GM23248 (cell line): ENCODE measurements around the gene IRF1. TPM values are rescaled to one million over a fixed set of nuclear protein-coding genes. Genes with fewer than 3 reads are reported as not detected.

ENCODE experiments used
- DNase-seq: peaks from one replicate; pipeline ENCODE4 v3.0.0-alpha.2; 2015
- H2AFZ ChIP-seq: fragments of 200-600 bp; sonication (generic); 2 replicates; pipeline ENCODE4 v1.6.1; 2016; ENCODE audit warnings: antibody characterized with exemption
- H3F3A ChIP-seq: fragments of 200-600 bp; sonication (generic); 2 replicates; pipeline ENCODE4 v1.6.1; 2016; ENCODE audit warnings: mild to moderate bottlenecking, antibody characterized with exemption, mixed run types; ENCODE audit not compliant: insufficient read depth
- H3K27ac ChIP-seq: fragments of 200-600 bp; sonication (generic); 2 replicates; pipeline ENCODE4 v1.5.1; 2016; ENCODE audit warnings: mild to moderate bottlenecking
- H3K27me3 ChIP-seq: fragments of 200-600 bp; sonication (generic); replicated peaks from 2 replicates; pipeline ENCODE4 v1.6.1; 2016; ENCODE audit warnings: mild to moderate bottlenecking; ENCODE audit not compliant: insufficient read depth
- H3K36me3 ChIP-seq: fragments of 200-600 bp; sonication (generic); 2 replicates; pipeline ENCODE4 v1.6.1; 2016; ENCODE audit warnings: low read depth, mild to moderate bottlenecking
- H3K4me1 ChIP-seq: fragments of 200-600 bp; sonication (generic); 2 replicates; pipeline ENCODE4 v1.6.1; 2016; ENCODE audit warnings: mild to moderate bottlenecking; ENCODE audit not compliant: insufficient read depth
- H3K4me2 ChIP-seq: fragments of 200-600 bp; sonication (generic); one replicate; pipeline ENCODE4 v1.6.1; 2016; ENCODE audit warnings: mild to moderate bottlenecking; ENCODE audit not compliant: unreplicated experiment
- H3K4me3 ChIP-seq: fragments of 200-600 bp; sonication (generic); 2 replicates; pipeline ENCODE4 v1.5.1; 2016; ENCODE audit warnings: mild to moderate bottlenecking
- H3K79me2 ChIP-seq: fragments of 200-600 bp; sonication (generic); 2 replicates; pipeline ENCODE4 v1.6.1; 2016; ENCODE audit warnings: mild to moderate bottlenecking; ENCODE audit not compliant: insufficient read depth
- H3K9ac ChIP-seq: fragments of 200-600 bp; sonication (generic); 2 replicates; pipeline ENCODE4 v1.6.1; 2016; ENCODE audit warnings: mild to moderate bottlenecking
- H3K9me2 ChIP-seq: fragments of 200-600 bp; sonication (generic); 2 replicates; pipeline ENCODE4 v1.6.1; 2016; ENCODE audit warnings: mixed run types, mild to moderate bottlenecking, moderate library complexity; ENCODE audit not compliant: insufficient read depth
- H3K9me3 ChIP-seq: fragments of 200-600 bp; sonication (generic); one replicate; pipeline ENCODE4 v1.6.1; 2017; ENCODE audit warnings: low read depth
- H4K20me1 ChIP-seq: fragments of 200-600 bp; sonication (generic); 2 replicates; pipeline ENCODE4 v1.6.0; 2016; ENCODE audit not compliant: insufficient read depth
- EZH2 ChIP-seq: fragments of 200-600 bp; sonication (generic); IDR thresholded peaks from 2 replicates; pipeline ENCODE4 v1.6.1; 2018; ENCODE audit warnings: antibody characterized with exemption, mild to moderate bottlenecking; ENCODE audit not compliant: insufficient read depth, poor library complexity, severe bottlenecking
- EZH2phosphoT487 ChIP-seq: fragments of 200-600 bp; sonication (generic); IDR thresholded peaks from 2 replicates; pipeline ENCODE4 v1.6.1; 2018; ENCODE audit warnings: antibody characterized with exemption, moderate library complexity, mild to moderate bottlenecking, low read depth; ENCODE audit not compliant: insufficient read depth
- WGBS, 2 experiments: methylation state at CpG; one replicate each; pipeline ENCODE4 v1.1.6; 2015 to 2017; ENCODE audit warnings: low lambda C conversion rate in 2 of 2, low coverage in 1 of 2; ENCODE audit errors: missing lambda C conversion rate in 2 of 2; 5-methylcytosine and 5-hydroxymethylcytosine counted together
- in situ Hi-C: fragments of 300-500 bp; cut with MboI; formaldehyde crosslinking; loops from 2 replicates; pipeline ENCODE4 v1.15.0; 2020
- polyA plus RNA-seq: library from polyadenylated mRNA; unstranded; fragments of >200 nt; fragmentation: Nextera tagmentation; extraction: Ambion mirVana; gene quantifications from 2 replicates; pipeline ENCODE4 v1.2.1, GENCODE V29; 2016
- total RNA-seq: library from RNA; depleted of rRNA; stranded (reverse); fragments of >200 nt; shearing (Covaris generic); gene quantifications from 2 replicates; pipeline ENCODE4 v1.2.3, GENCODE V29; 2014

IRF1 gene
- total and polyA plus RNA-seq, 2 experiments from 2014 or later, result 6.2 to 22.2 TPM

GRCh38 chr5:132451387-132451786 lies 39.2 kb downstream of the IRF1 start:
- in situ Hi-C loops, result no loop called here
- WGBS, 2 experiments, result 83 to 85% methylated on average over 8 of the region's 8 CpGs
- no peaks in the 10 kb centered on the region for H3K9me2 ChIP-seq

GRCh38 chr5:132449060-132449459 lies 41.5 kb downstream of the IRF1 start:
- H2AFZ ChIP-seq, result no peak overlapping the region
- H3F3A ChIP-seq, result 0 out of 2 replicates have a peak, but pooled peaks cover 5% of the 10 kb centered on the region
- no peak overlapping the region for H3K4me3 ChIP-seq
- no peaks in the 10 kb centered on the region for H3K9me2 ChIP-seq
- no peak for DNase-seq
- peaks cover 8% of the 10 kb centered on the region for H3K4me1 ChIP-seq
- H3K79me2 ChIP-seq, result no peaks in the 10 kb centered on the region
- in situ Hi-C loops, result no loop called here
- no peaks in the 10 kb centered on the region for H4K20me1 ChIP-seq
- no peak overlapping the region for H3K4me2 ChIP-seq
- no peaks in the 10 kb centered on the region for H3K27me3 ChIP-seq
- no peak overlapping the region for H3K9ac ChIP-seq
- H3K9me3 ChIP-seq, result no peaks in the 10 kb centered on the region
- no peak for TF ChIP-seq EZH2
- TF ChIP-seq EZH2phosphoT487, result no peak
- 40 to 68% methylated on average over 1 of the region's 1 CpG for WGBS, 2 experiments
- no peak overlapping the region for H3K27ac ChIP-seq
- no peaks in the 10 kb centered on the region for H3K36me3 ChIP-seq

More at GRCh38 chr5:132451387-132451786, 39.2 kb downstream of the IRF1 start:
- Histone ChIP-seq H3K4me2 (no peak overlapping the region), H3K27me3 (no peaks in the 10 kb centered on the region), H4K20me1 (no peaks in the 10 kb centered on the region), H3K9ac (no peak overlapping the region), H3K9me3 (no peaks in the 10 kb centered on the region), H3K79me2 (no peaks in the 10 kb centered on the region), H3K4me3 (no peak overlapping the region), H3K4me1 (peaks cover 17% of the 10 kb centered on the region), H2AFZ (no peak overlapping the region), H3K27ac (no peak overlapping the region), H3K36me3 (no peaks in the 10 kb centered on the region), H3F3A (peaks cover 9% of the 10 kb centered on the region)
- no peak for DNase-seq
- TF ChIP-seq EZH2 (no peak), EZH2phosphoT487 (no peak)

GRCh38 chr5:132447196-132447595 lies 43.4 kb downstream of the IRF1 start:
- Histone ChIP-seq H4K20me1 (no peaks in the 10 kb centered on the region), H3K27me3 (no peaks in the 10 kb centered on the region), H3F3A (0 out of 2 replicates have a peak, but pooled peaks cover 5% of the 10 kb centered on the region), H3K27ac (no peak overlapping the region), H3K9me2 (no peaks in the 10 kb centered on the region), H2AFZ (no peak overlapping the region), H3K36me3 (no peaks in the 10 kb centered on the region), H3K9me3 (no peaks in the 10 kb centered on the region), H3K4me1 (peaks cover 8% of the 10 kb centered on the region), H3K4me2 (no peak overlapping the region), H3K79me2 (no peaks in the 10 kb centered on the region), H3K9ac (no peak overlapping the region), H3K4me3 (no peak overlapping the region)
- TF ChIP-seq EZH2phosphoT487 (no peak), EZH2 (no peak)
- in situ Hi-C loops, result no loop called here
- no peak for DNase-seq
- 100% methylated on average over 2 of the region's 2 CpGs for WGBS, 2 experiments

GRCh38 chr5:132446621-132447020 lies 44.0 kb downstream of the IRF1 start:
- no peaks in the 10 kb centered on the region for H3K9me3 ChIP-seq
- no peaks in the 10 kb centered on the region for H3K36me3 ChIP-seq
- no peak overlapping the region for H3K4me3 ChIP-seq
- peak overlapping the region; percentile 42 for H3K4me2 ChIP-seq
- 0 out of 2 replicates have a peak, but pooled peaks cover 5% of the 10 kb centered on the region for H3F3A ChIP-seq
- WGBS, 2 experiments, result 46 to 56% methylated on average over 6 of the region's 6 CpGs
- peaks cover 8% of the 10 kb centered on the region for H3K4me1 ChIP-seq
- H3K9ac ChIP-seq, result 0 out of 2 replicates have a peak overlapping the region, but pooled peaks have one; percentile 11
- H3K27ac ChIP-seq, result peak overlapping the region; percentile 48
- H2AFZ ChIP-seq, result no peak overlapping the region
- in situ Hi-C loops, result no loop called here
- H3K79me2 ChIP-seq, result no peaks in the 10 kb centered on the region
- H4K20me1 ChIP-seq, result no peaks in the 10 kb centered on the region
- peak; percentile 89 for DNase-seq
- H3K27me3 ChIP-seq, result no peaks in the 10 kb centered on the region
- TF ChIP-seq EZH2phosphoT487 (no peak), EZH2 (no peak)
- H3K9me2 ChIP-seq, result no peaks in the 10 kb centered on the region

- no peak for TF ChIP-seq EZH2
- no peak for TF ChIP-seq EZH2phosphoT487
- peaks cover 8% of the 10 kb centered on the region for H3K4me1 ChIP-seq
- 0 out of 2 replicates have a peak overlapping the region, but pooled peaks have one; percentile 11 for H3K9ac ChIP-seq
- no peaks in the 10 kb centered on the region for H3K9me2 ChIP-seq
- peak overlapping the region; percentile 48 for H3K27ac ChIP-seq
- WGBS, 2 experiments, result 59 to 67% methylated on average over 3 of the region's 3 CpGs
- DNase-seq, result no peak
- no peak overlapping the region for H3K4me3 ChIP-seq
- in situ Hi-C loops, result no loop called here
- H3K4me2 ChIP-seq, result no peak overlapping the region
- no peaks in the 10 kb centered on the region for H3K9me3 ChIP-seq
- H3F3A ChIP-seq, result 0 out of 2 replicates have a peak, but pooled peaks cover 5% of the 10 kb centered on the region
- H4K20me1 ChIP-seq, result no peaks in the 10 kb centered on the region
- H3K36me3 ChIP-seq, result no peaks in the 10 kb centered on the region
- no peak overlapping the region for H2AFZ ChIP-seq
- no peaks in the 10 kb centered on the region for H3K79me2 ChIP-seq
- H3K27me3 ChIP-seq, result no peaks in the 10 kb centered on the region
Observed at GRCh38 chr5:132445930-132446329, 44.6 kb downstream of the IRF1 start.
